Stimulated activated naive CD4-positive, alpha-beta T cell treated with Interleukin-2 at 50 U/mL for 16 hours (primary cell): ENCODE results near the gene SLC10A7.

ENCODE experiments used
- DNase-seq: peaks from one replicate; lab custom pipeline; 2025; lab: John Stamatoyannopoulos, UW

SLC10A7 gene

GRCh38 chr4:146494143-146494542, 27.6 kb downstream of the SLC10A7 start:
- no peak for DNase-seq

GRCh38 chr4:146490106-146490505, 31.6 kb downstream of the SLC10A7 start:
- DNase-seq, result no peak

GRCh38 chr4:146488495-146489174, 33.1 kb downstream of the SLC10A7 start:
- no peak for DNase-seq

- no peak for DNase-seq
Observed at GRCh38 chr4:146486565-146486964, 35.2 kb downstream of the SLC10A7 start.

GRCh38 chr4:146485968-146486367, 35.8 kb downstream of the SLC10A7 start:
- DNase-seq, result no peak

- no peak for DNase-seq
Observed at GRCh38 chr4:146482788-146483187, 39.0 kb downstream of the SLC10A7 start.

GRCh38 chr4:146481246-146481645, 40.5 kb downstream of the SLC10A7 start:
- DNase-seq, result no peak

GRCh38 chr4:146478009-146478408, 43.7 kb downstream of the SLC10A7 start:
- no peak for DNase-seq

GRCh38 chr4:146477054-146477453, 44.7 kb downstream of the SLC10A7 start:
- no peak for DNase-seq

GRCh38 chr4:146472404-146472803, 49.3 kb downstream of the SLC10A7 start:
- DNase-seq, result no peak

GRCh38 chr4:146470604-146471003, 51.1 kb downstream of the SLC10A7 start:
- no peak for DNase-seq

- no peak for DNase-seq
Observed at GRCh38 chr4:146469022-146469421, 52.7 kb downstream of the SLC10A7 start.

GRCh38 chr4:146465628-146466027, 56.1 kb downstream of the SLC10A7 start:
- no peak for DNase-seq

GRCh38 chr4:146462251-146462650, 59.5 kb downstream of the SLC10A7 start:
- DNase-seq, result no peak

- no peak for DNase-seq
Observed at GRCh38 chr4:146458594-146458993, 63.1 kb downstream of the SLC10A7 start.

GRCh38 chr4:146456681-146457080, 65.1 kb downstream of the SLC10A7 start:
- DNase-seq, result no peak

GRCh38 chr4:146453181-146453807, 68.4 kb downstream of the SLC10A7 start:
- no peak for DNase-seq

- DNase-seq, result no peak
Observed at GRCh38 chr4:146450524-146450923, 71.2 kb downstream of the SLC10A7 start.

GRCh38 chr4:146446555-146446954, 75.2 kb downstream of the SLC10A7 start:
- DNase-seq, result no peak

- DNase-seq, result no peak
Observed at GRCh38 chr4:146445198-146446150, 76.3 kb downstream of the SLC10A7 start.

GRCh38 chr4:146443525-146443924, 78.2 kb downstream of the SLC10A7 start:
- DNase-seq, result no peak

- DNase-seq, result no peak
Observed at GRCh38 chr4:146442801-146443200, 78.9 kb downstream of the SLC10A7 start.

- no peak for DNase-seq
Observed at GRCh38 chr4:146439999-146440398, 81.7 kb downstream of the SLC10A7 start.
